HG03060 (cell line): ENCODE measurements around the gene RPUSD4.

Experiments used
- ATAC-seq: cut with Tn5 transposase; IDR thresholded peaks from one replicate; pipeline ENCODE4 v1.9.1; 2021; ENCODE audit warnings: low read depth, moderate number of reproducible peaks; ENCODE audit not compliant: unreplicated experiment

Gene RPUSD4

GRCh38 chr11:126214841-126215240 is 3.4 kb upstream of the RPUSD4 start:
- ATAC-seq, result no peak

DNA sequence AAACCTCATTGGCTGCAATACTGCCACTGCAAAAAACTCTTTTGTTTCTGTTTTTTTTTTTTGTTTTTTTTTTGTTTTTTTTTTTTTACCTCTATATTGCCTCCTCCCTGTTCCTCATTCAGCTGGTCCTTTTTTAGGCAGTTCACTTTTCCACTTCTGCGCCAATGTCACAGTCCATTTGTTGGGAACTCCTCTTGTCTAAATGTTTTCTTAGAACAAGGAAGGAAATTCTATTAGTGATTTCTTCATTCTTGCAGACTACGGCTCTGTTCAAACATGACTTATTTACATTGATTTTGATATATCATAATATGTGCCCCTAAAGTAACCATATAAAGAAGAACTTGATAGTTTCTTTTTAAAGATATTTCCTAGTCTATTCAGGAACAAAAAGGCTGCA is 3.0 kb upstream of the RPUSD4 start:
- no peak for ATAC-seq

- ATAC-seq, result no peak
Measured at GRCh38 chr11:126212089-126212660, 725 bp upstream of the RPUSD4 start.

- ATAC-seq, result no peak
Measured at GRCh38 chr11:126210871-126211235, 597 bp downstream of the RPUSD4 start.

DNA sequence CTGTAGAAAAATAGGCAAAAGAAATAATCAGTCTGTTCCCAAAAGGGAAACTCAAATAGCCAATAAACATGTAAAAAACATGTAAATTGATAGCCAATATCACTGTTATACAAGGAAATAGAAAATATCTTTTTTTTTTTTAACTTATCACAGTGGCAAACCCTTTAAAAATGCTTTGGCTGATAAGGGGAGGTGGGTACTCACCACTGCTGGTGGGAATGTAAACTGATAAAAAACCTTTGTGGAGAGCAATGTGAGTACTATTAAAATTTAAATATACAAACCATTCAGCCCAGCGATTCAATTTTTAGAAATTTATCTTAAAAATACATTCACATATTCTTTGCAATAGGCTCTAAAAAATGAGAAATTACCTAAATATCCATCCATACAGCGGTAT is 3.6 kb downstream of the RPUSD4 start:
- no peak for ATAC-seq

DNA sequence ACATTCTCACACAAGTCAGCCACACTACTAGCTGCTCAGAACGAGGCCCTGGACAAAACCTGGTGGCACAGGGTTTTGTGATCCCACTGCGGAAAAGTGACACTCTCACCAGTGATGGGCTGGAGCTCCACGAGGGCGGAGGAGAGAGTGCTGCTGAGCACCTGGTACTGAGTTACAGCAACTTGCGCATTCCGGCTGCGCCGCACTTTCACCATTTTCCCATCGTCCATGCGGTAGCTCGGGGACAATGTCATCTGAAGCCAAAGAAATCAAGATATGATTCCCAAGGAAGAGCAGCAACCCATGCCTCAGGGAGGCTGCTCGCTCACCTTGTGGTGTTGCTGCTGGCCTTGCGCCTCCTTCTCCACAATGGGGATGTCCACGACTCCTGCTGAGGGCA is 6.1 kb downstream of the RPUSD4 start:
- no peak for ATAC-seq

DNA sequence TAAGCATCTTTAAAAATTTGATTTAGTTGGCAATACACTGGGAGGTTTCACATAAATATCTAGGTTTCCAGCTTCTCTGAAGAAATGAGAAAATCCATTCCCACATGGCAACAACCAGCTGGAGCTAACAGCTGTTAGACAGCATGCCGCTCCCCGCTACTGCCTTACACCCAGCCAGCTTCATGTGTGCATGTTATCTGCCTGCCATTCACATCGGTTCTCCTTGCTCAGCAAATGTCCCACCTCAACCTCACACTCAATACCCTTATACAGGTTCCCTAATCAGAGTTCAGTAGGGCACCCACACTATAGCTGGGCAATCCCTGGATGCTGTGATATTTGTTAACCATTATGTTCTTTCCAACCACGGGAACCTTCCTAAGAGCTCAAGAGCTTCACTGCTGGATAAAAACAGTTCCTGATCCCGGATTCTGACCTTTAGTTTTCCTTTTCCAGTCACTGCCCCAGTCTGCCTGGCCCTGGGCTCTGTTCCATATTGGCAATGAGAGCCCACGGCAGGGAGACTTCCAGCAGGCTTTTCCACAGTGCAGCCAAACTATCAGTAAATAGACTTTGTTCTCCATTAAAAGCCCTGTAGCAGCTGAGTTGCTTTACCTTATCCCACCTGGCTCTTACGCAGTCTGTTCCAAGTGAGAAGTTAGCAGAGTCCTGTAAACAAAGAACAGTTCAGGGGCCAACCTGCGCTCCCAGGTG is 8.6 kb downstream of the RPUSD4 start:
- no peak for ATAC-seq

DNA sequence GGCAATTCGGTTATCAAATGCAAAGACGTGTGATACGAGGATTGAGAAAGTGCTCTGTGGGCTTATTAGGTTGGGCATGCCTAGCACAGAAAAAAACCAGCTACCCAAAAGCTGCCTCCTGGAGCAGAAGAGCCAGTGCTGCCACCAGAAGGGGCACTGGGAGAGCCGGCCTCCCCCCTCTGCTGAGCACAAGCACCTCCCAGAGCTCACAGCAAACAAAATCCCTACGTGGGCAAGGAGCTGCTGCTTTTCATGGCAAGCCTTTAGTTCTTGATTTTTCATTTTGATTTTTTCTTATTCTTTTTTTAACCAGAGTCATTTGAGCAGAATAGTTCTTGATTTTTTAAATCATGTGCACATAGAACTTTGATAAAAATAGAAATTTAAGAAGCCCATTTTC is 12.8 kb downstream of the RPUSD4 start:
- no peak for ATAC-seq

- no peak for ATAC-seq
Measured at GRCh38 chr11:126197277-126197939, 14.0 kb downstream of the RPUSD4 start.

- ATAC-seq, result no peak
Measured at GRCh38 chr11:126195119-126195518, 16.3 kb downstream of the RPUSD4 start.

DNA sequence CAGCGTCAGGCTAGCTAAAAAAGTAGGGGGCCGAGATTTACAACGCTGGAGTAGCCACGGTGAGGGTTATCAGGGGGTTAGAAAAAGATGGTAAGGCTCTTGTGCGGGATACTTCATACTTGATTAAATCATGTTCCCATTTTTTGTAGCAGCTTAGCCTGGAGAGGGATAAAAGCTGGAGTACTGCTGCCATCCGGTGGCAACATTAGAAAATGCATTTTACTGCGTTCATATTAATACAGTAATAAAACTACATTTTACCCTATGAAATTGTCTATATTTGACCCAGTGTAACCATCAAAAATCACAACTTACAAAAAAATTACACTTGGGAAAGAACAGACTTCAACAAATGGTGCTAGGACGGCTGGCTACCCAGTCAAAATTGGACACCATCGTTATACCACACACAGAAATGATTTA is 17.3 kb downstream of the RPUSD4 start:
- ATAC-seq, result no peak

GRCh38 chr11:126193038-126193478 is 18.4 kb downstream of the RPUSD4 start:
- ATAC-seq, result no peak

DNA sequence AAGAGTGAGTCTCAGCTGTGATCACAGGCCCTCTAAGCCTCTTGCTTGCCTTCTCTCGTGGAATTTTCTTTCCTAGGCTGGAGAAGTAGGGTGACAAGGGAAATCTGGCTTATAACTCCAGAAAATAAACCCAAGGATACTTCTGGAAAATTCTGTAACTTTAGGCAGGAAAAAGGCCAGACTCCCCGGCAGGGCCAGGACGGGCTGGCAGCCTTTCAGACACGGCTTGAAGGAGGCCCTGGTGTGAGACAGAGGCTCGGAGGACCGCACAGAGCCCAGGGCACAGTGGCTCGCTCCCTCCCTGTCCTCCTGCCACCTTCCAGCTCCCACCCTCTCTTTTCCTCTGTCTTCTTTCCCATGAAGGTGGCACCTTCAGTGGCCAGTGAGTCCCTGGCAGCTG is 19.1 kb downstream of the RPUSD4 start:
- no peak for ATAC-seq

GRCh38 chr11:126191379-126192073 is 19.9 kb downstream of the RPUSD4 start:
- no peak for ATAC-seq

GRCh38 chr11:126190792-126191191 is 20.7 kb downstream of the RPUSD4 start:
- ATAC-seq, result no peak

- ATAC-seq, result no peak
Measured at GRCh38 chr11:126189109-126189929, 22.1 kb downstream of the RPUSD4 start.

DNA sequence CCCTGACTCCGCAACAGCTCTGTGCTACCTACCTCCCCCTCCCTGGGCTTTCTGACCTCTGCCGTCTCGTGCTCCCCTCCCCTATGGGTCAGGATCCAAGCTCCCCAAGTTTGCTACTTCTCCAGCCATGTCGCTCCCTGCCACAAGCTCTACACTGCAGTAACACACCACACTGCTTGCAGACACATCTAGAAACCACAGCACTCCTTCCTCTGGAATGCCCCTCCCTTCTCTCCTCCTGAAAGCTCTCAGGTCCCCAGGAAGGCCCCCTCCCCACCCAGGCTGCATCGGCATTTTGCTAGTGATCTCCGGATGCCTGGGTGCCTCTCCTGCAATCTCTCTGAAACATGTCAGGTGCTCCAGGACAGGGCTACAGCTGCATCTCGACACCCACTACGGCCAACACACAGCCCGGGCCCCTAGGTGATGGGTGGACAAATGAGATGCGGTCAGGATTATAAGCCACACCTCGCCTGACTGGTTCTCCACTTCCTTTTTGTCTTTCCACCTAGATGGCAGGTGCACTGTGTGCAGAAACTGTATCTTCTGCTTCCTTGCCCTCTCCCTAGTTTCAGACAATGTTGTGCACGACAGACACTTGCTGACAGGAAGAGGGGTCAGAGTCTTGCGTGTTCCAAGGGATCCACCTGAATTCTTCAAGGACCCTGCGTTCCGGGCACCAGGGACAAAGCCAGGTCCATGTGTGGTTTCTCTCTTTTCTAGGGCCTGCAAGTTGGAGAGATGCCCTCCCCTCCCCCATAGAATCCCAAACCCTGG is 22.9 kb downstream of the RPUSD4 start:
- peak; percentile 75 for ATAC-seq

DNA sequence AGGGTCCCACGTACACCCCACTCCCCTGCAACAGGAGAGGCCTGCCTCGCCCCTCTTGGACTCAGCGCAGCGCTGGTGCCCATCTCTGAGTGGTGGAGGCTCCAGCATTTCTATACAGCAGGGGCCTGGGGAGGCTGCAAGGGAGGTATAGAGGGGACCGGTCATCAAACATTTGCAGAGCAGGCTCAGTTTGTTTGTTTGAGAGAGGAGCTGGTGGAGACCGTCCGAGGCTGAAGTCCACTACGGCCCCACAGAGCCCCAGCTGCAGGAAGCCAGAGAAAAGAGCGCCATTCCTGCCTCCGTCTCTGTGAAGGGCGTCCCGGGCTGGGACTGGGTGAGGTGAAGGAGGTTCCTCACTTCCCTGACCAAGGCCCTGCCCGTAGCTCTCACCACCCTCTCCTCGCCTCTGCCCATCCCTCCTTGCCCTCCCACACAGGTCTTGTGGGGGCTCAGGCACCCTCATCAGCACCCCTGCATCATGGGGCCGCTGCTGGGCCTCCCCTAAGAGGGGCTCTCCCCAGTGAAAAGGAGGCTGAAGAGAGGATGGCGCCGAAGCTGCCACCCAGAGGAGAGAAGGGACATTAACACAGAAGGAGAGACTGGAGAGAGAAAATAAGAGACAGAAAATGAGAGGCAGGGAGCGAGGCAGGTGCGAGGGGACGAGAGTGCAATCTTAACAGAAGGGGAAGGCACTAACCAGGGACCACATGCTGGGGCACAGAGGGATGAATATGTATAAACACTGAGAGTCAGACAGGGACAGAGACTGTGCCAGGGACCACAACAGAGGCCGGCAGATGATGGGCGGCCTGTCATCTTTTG is 24.5 kb downstream of the RPUSD4 start:
- no peak for ATAC-seq
